Transverse colon (tissue), 3 donors: ENCODE data around the gene USP17L21.
"Not testable (repeated sequence)": the region's sequence is repeated elsewhere in the genome, so short reads cannot be mapped to it uniquely, and the experiment has no call there.

Source experiments
- EP300 ChIP-seq: sonication (generic); formaldehyde crosslinking; IDR thresholded peaks from one replicate; pipeline ENCODE4 v1.6.1; 2017; ENCODE audit warnings: antibody characterized with exemption, low read depth
- POLR2A ChIP-seq: fragments of 450-650 bp; IDR thresholded peaks from one replicate; pipeline ENCODE4 v1.6.1; 2016; ENCODE audit warnings: antibody characterized with exemption, mild to moderate bottlenecking, moderate library complexity
- TF ChIP-seq, protein P1 (sequence below), 5 experiments: fragments of 200-600 bp in 3 of 5; fragments of 450-650 bp in 2 of 5; sonication (generic) in 3 of 5; IDR thresholded peaks; 1 replicate in 2 of 5; 2 replicates in 3 of 5; pipeline ENCODE4 v1.5.1; 2016 to 2017; ENCODE audit warnings: antibody characterized with exemption in 5 of 5, inconsistent platforms in 3 of 5, mild to moderate bottlenecking in 2 of 5, moderate library complexity in 1 of 5

DNA sequence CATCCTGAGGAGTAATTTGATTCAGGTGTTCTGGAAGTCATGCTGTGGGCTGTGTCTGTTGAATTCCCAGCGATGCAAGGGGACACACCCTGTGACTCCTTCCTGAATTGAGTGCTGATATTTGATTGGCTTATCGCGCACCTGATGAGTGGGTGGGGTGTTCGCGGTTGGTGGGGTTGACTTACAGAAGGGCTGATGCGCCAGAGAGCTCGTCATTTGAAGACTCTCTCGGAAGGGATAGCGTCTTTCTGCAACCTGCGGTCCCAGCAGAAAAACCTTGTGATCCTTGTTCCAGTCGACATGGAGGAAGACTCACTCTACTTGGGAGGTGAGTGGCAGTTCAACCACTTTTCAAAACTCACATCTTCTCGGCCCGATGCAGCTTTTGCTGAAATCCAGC is at the start of gene USP17L21:
- not testable (repeated sequence) for TF ChIP-seq EP300, POLR2A
- TF ChIP-seq, protein P1, sequence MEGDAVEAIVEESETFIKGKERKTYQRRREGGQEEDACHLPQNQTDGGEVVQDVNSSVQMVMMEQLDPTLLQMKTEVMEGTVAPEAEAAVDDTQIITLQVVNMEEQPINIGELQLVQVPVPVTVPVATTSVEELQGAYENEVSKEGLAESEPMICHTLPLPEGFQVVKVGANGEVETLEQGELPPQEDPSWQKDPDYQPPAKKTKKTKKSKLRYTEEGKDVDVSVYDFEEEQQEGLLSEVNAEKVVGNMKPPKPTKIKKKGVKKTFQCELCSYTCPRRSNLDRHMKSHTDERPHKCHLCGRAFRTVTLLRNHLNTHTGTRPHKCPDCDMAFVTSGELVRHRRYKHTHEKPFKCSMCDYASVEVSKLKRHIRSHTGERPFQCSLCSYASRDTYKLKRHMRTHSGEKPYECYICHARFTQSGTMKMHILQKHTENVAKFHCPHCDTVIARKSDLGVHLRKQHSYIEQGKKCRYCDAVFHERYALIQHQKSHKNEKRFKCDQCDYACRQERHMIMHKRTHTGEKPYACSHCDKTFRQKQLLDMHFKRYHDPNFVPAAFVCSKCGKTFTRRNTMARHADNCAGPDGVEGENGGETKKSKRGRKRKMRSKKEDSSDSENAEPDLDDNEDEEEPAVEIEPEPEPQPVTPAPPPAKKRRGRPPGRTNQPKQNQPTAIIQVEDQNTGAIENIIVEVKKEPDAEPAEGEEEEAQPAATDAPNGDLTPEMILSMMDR (IDR thresholded peaks at IDR 0.05) = not testable (repeated sequence)
